Endothelial cell of umbilical vein (primary cell): ENCODE results near the gene MTHFR.

ENCODE experiments used
- EZH2 ChIP-seq: IDR thresholded peaks from 2 replicates; pipeline ENCODE4 v1.6.1; 2012; ENCODE audit warnings: borderline replicate concordance, low read depth, mild to moderate bottlenecking, moderate library complexity, low read length, inconsistent platforms; ENCODE audit not compliant: severe bottlenecking
- FOS ChIP-seq: IDR thresholded peaks from 2 replicates; pipeline ENCODE4 v1.6.1; 2011; ENCODE audit warnings: mild to moderate bottlenecking, low read length, moderate library complexity, borderline replicate concordance; ENCODE audit not compliant: insufficient read depth
- GATA2 ChIP-seq: IDR thresholded peaks from 2 replicates; pipeline ENCODE4 v1.7.0; 2011; ENCODE audit warnings: low read depth, mild to moderate bottlenecking, moderate library complexity, mixed read lengths, low read length; ENCODE audit not compliant: insufficient read length, insufficient read depth
- MYC ChIP-seq: IDR thresholded peaks from one replicate; pipeline ENCODE4 v1.6.1; 2011; ENCODE audit warnings: mild to moderate bottlenecking, low read depth, low read length
- POLR2A ChIP-seq: IDR thresholded peaks from 2 replicates; pipeline ENCODE4 v1.6.1; 2012; ENCODE audit warnings: low read depth, mild to moderate bottlenecking, control low read depth, low read length
- POLR2AphosphoS5 ChIP-seq: IDR thresholded peaks from 2 replicates; pipeline ENCODE4 v1.6.1; 2012; ENCODE audit warnings: low read depth, mild to moderate bottlenecking, control low read depth, low read length, moderate library complexity; ENCODE audit not compliant: insufficient read depth
- TF ChIP-seq, protein P1 (sequence below), 2 donors: IDR thresholded peaks; 1 replicate in 1 of 2; 2 replicates in 1 of 2; pipeline ENCODE4 v1.5.1; 2011; ENCODE audit warnings: low read length in 2 of 2, mild to moderate bottlenecking in 2 of 2, moderate library complexity in 2 of 2, control low read depth in 1 of 2, inconsistent platforms in 1 of 2, low read depth in 1 of 2; ENCODE audit not compliant: insufficient read depth in 1 of 2; ENCODE audit errors: extremely low read depth in 1 of 2
- TF ChIP-seq, protein P2 (sequence below): IDR thresholded peaks from 2 replicates; pipeline ENCODE4 v1.6.1; 2011; ENCODE audit not compliant: insufficient read depth, insufficient read length

DNA sequence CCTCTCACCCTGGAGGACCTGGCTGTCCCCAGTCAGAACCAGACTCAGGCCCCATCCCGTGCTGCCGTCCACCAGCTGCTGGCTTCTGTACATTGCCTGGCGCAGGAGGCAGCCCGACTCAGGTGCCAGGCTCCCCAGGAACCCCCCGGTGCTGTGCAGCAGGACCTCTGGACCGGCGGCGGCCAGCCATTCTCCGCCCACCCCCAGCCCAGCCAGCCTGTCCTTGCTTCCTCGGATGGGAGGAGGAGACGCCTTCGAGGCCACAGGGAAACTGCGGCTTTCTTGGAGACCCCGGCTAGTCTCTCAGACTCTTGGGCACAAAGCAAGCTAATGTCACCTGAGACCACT, 39.4 kb downstream of the MTHFR start:
- TF ChIP-seq, protein P1, sequence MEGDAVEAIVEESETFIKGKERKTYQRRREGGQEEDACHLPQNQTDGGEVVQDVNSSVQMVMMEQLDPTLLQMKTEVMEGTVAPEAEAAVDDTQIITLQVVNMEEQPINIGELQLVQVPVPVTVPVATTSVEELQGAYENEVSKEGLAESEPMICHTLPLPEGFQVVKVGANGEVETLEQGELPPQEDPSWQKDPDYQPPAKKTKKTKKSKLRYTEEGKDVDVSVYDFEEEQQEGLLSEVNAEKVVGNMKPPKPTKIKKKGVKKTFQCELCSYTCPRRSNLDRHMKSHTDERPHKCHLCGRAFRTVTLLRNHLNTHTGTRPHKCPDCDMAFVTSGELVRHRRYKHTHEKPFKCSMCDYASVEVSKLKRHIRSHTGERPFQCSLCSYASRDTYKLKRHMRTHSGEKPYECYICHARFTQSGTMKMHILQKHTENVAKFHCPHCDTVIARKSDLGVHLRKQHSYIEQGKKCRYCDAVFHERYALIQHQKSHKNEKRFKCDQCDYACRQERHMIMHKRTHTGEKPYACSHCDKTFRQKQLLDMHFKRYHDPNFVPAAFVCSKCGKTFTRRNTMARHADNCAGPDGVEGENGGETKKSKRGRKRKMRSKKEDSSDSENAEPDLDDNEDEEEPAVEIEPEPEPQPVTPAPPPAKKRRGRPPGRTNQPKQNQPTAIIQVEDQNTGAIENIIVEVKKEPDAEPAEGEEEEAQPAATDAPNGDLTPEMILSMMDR (IDR thresholded peaks at IDR 0.05; ENCODE audit: extremely low read depth in 1 of 2, insufficient read depth in 1 of 2, low read depth in 1 of 2, low read length in 2 of 2) = no peak
- no peak for TF ChIP-seq EZH2
- TF ChIP-seq POLR2A = no peak
- no peak for TF ChIP-seq POLR2AphosphoS5
- TF ChIP-seq FOS = no peak
- TF ChIP-seq, protein P2, sequence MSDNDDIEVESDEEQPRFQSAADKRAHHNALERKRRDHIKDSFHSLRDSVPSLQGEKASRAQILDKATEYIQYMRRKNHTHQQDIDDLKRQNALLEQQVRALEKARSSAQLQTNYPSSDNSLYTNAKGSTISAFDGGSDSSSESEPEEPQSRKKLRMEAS = no peak
- no peak for TF ChIP-seq MYC
- TF ChIP-seq GATA2 = no peak
